Measurements from ENCODE around the gene TMCC1.
A peak's percentile ranks its signal among the peaks of the same experiment; 100 is the strongest.

Gene TMCC1

DNA sequence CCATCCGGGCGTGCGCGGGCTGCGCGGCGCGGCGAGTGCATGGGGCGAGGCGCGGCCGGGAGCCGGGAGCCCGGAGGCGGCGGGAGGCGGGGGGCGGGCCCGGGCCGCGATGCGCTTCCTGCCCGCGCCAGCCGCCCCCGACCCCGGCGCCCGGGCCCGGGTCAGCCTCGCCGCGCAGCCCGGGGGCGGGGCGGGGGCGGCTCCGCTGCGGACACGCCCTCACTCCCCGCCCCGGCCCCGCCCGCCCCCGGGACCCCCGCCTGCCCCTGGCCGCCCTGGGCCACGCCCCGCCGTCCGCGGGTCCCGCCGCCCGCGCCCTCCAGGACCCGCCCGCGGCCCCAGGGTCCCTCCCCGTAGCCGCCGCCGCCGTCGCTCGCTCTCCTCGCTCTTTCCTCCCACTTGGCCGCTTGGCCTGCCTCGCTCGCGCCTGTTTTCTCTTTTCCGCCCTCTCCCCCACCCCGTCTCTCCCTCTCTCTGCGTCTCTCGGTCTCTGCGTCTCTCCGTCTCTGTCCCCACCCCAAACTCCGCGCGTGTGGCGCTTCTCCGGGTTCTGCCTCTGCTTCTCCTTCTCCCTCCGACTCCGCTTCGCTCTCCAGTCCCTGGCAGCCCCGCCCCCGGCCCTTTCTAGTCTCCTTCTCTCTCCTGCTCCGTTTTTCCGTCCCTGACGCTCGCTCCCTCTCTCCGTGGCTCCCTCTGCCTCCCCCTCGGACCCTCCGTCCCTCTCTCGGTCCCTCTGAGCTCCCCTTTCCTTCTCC is 286.7 kb downstream of the TMCC1 start, which contains the start of gene PLXND1:
TSS of gene PLXND1 (minus strand) at position 41 of the 755 bp plus-strand sequence. CDS start at position 4, 37 bp downstream.
- DNase-seq, result peak; percentile 79

DNA sequence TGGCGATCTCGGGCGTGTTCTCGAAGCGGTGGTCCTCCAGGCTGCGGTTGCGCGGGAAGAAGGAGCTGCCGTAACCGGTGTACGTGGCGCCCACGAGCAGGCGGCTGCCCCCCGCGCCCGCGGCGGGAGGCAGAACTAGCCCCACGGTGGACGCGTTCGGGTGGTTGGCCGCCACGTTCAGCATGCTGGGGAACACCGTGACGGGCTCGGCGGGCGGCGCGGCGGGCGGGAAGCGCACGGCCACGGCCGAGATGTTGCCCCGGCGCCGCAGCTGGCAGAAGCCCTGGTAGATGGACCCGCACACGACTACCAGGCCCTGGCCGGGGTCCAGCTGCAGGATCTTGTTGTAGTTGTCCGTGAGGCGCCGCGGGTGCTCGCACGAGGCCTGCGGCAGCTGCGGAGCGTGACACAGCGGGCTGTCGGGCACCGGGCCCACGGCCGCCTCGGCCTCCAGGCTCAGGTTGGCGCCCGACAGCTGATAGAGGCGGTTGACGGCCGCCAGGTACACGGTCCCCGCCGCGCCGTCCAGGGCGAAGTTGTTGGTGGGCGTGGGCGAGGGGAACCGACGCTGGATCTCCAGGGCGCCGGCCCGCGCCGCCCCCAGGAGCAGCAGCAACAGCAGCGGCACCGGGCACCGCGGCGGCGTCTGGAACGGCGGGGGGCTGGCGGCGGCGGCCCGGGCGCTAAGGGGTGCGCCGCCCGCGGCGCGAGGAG is 287.4 kb downstream of the TMCC1 start:
- peak; percentile 74 for DNase-seq

DNA sequence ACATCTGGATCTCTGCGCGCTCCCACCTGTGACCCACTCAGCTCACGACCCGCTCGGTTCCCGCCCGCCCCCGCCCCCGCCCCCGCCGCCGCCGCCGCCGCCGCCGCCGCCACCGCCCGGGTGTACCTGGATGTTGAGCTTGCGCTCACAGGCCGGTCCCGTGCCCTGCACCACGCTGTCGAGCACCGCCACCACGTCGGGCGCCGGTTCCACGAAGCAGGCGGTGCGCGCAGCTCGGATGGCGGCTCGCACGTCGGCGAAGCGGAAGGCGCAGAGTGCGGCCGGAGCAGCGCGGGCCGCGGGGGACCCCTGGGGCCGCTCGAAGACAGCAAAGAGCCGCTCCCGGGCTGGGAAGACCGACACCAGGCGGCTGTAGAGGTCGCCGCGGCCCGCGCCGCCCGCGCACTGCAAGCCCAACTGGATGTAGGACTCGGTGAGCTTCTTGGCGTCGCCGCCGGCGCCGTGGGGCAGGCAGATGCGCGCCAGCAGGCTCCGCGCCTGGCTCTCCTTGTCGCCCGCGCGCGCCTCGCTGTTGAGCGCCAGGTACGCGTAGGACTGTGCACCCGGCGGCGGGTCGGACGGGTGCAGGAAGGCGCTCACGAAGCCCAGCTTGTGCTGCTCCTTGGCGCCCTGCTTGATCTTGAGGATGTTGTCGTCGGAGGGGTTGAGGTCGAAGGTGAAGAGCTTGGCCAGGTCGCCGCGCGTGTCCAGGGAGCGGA is 288.1 kb downstream of the TMCC1 start:
- DNase-seq, result peak; percentile 70

DNA sequence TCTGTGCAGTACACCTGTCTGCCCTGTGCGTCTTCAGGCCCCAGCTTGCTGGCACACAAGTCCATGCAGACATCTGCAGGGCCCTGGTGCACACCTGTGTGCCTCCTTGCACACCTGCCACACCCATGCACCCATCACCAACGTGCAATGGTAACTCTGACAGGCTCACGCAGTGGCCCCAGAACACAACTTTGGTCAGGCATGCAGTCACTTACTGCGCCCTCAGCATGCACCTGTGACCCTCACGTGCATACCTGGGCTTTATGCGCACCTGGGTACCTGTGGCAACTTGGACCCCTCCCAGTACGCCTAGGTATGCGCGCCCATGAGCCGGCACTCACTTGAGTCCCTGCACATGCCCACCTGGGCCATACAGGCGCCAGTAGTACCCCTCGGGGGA is 288.7 kb downstream of the TMCC1 start:
- peak; percentile 46 for DNase-seq

GRCh38 chr3:129603991-129604749 is 289.3 kb downstream of the TMCC1 start:
- peak; percentile 46 for DNase-seq

GRCh38 chr3:129603561-129603942 is 290.0 kb downstream of the TMCC1 start:
- no peak for DNase-seq

DNA sequence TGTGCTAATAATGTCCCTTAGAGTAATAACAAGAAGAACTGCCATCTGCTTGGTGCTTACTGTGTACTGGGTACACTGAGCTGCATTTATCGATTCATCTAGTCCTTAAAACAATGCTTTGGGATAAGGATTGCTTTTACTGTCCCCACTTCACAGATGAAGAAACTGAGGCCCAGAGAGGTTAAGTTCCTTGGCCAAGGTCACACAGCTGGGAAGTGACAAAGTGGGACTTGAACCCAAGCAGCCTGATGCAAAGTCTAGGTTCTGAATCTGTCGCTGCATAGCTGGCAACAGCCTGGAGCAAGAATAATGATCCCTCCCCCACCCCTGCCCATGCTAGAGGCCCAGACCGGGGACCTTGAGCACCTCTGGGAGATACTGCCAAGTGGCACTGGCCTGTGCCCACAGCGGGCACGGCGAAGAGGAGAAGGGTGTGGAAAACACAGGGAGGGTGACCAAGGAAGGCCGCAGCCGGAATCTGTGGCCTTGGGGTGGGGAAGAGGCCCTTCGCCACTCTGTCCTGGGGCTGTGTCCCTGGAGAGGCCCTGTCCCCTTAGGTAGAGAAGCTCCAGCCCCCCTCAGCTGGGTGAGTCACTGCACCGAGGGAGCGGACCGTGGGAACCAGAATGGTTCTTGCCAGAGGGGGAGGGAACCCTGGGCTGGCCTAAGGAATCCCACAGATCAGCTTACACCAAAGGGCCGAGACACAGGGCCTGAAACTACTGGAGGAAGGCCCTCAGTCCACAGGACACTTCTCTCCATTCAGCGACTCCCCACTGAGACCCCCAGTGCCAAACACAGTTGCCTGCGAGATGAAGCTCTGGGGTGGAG is 290.6 kb downstream of the TMCC1 start:
- DNase-seq, result no peak

- no peak for DNase-seq
Observed at GRCh38 chr3:129602309-129602708, 291.2 kb downstream of the TMCC1 start.

- no peak for DNase-seq
Observed at GRCh38 chr3:129601713-129602112, 291.8 kb downstream of the TMCC1 start.

DNA sequence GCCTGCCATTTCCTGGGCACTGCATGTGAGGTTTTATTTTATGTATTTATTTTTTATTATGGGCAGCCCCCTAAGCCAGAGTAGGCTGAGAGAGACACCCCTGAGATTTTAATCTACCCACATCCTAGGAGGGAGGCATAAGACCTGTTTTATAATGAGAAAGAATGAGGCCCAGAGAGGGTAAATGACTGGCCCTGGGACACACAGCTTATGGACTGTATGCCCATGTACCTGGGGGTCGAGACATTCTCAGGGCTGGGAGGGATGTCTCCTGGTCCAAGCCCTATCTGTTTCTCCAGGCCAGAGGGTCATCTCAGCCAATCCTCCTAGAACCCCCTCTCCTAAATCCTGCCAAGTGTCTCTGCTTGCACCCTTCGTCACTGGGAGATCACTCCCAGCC is 293.2 kb downstream of the TMCC1 start:
- DNase-seq, result no peak

DNA sequence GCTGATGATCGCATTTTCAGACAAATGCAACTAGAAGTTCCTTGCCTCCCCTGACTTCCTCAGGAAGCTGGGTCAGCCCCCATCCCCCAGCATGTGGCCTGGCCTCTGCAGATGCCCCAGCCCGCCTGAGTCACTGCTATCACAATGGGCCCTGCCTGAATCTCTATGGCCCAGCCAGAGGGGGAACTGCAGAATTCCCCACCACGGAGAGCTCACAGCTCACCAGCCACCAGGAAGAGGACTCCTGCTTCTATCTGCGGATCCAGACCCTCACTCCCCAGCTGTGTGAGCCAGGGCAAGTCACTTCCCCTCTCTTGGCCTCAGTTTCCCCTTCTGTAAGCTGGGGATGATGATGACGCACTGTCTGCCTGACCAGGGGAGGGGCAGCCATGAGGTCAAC is 293.9 kb downstream of the TMCC1 start:
- no peak for DNase-seq

DNA sequence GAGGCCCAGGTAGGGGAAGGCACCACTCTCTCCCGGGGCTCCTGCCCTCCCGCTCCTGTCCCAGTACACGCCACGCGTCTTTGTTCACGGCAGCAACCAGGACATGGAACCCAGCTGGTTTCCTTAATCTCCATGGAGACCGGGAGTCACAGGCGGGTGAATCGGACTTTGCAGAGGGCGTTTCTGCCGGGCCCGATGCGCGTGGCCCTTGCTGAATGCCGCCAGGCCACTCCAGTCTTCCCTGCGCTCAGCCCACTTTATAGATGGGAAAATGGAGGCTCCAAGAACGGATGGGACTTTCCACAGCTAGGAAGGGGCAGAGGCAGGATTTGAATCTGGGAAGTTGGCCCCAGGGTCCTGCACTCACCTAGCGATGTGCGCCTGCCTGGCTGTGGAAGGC is 294.4 kb downstream of the TMCC1 start:
- no peak for DNase-seq

DNA sequence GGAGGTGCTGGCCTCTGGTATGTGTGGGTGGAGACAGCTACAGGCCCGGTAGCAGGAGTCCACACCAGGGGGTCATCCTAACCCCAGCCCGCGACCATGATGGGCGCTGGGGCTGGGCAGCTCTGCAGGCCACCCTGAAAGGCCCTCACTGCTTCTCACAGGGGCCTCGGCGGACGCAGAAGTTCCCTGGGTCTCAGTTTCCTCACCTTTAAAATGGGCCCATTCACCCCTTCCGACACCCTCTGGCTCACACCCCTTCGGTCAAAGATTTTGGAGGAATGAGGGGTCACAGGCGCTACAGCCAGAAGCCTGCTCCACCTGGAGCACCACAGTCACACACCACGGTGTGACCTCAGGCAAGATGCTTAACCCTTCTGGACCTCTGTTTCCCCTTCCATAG is 295.0 kb downstream of the TMCC1 start:
- no peak for DNase-seq

GRCh38 chr3:129598000-129598381 is 295.5 kb downstream of the TMCC1 start:
- DNase-seq, result peak; percentile 63
